Loucy (cell line): Measurements from ENCODE around the gene MFAP3L.

Experiments used
- CTCF ChIP-seq: fragments of 200-600 bp; sonication (generic); conservative IDR thresholded peaks from 2 replicates; pipeline ENCODE4 v1.5.1; 2014; ENCODE audit warnings: mild to moderate bottlenecking, antibody characterized with exemption, low read length
- EZH2phosphoT487 ChIP-seq: fragments of 200-600 bp; IDR thresholded peaks from 2 replicates; pipeline ENCODE4 v1.6.1; 2018; ENCODE audit warnings: antibody characterized with exemption, mild to moderate bottlenecking, moderate library complexity, borderline replicate concordance

DNA sequence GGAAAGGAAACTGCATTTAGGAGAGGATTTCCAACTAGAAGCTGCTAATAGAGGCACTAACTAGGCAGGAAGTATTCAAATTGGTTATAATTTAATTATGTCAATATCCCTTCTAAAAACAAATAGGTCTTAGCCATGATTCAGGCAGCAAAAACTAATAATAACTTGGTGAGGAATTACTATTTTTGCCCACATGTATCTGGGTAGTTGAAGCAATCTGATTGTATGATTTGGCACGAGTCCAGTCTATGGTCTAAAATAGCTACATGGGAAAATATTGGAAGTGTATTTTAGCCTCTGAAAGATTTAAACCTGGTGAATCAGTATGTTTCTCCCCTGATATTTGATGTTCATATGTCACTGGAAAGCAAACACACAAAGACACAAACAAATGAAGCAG lies 62.2 kb downstream of the MFAP3L start:
- no peak for TF ChIP-seq CTCF
- no peak for TF ChIP-seq EZH2phosphoT487
